GM12878 (cell line): ENCODE measurements around the gene PSG2. TPM values are rescaled to one million over a fixed set of nuclear protein-coding genes. Genes with fewer than 3 reads are reported as not detected.
A peak's percentile ranks its signal among the peaks of the same experiment; 100 is the strongest.
"Not testable (repeated sequence)": the region's sequence is repeated elsewhere in the genome, so short reads cannot be mapped to it uniquely, and the experiment has no call there.

ENCODE experiments used
- ATAC-seq: fragments of 200-7000 bp; cut with Tn5 transposase; 3 replicates; pipeline ENCODE4 v1.9.1; 2020; ENCODE audit warnings: mild to moderate bottlenecking, moderate library complexity
- BruUV-seq: library from RNA; stranded (reverse); fragments of 400-500 nt; replicated peaks from 2 replicates; lab custom pipeline; 2021; lab: Mats Ljungman, UMichigan
- CTCF ChIA-PET: fragments of 300-600 bp; sonication (Branson Sonifier 250); formaldehyde crosslinking; extraction: SDS; loops from one replicate; lab custom pipeline; 2021; ENCODE audit warnings: inconsistent platforms; lab: Yijun Ruan, JAX
- POLR2A ChIA-PET: fragments of 350-600 bp; formaldehyde crosslinking; extraction: SDS; loops from one replicate; lab custom pipeline; 2021; ENCODE audit warnings: inconsistent platforms; lab: Charles Lee
- RAD21 ChIA-PET: fragments of 300-600 bp; sonication (Branson Sonifier 250); formaldehyde crosslinking; loops from one replicate; lab custom pipeline; 2023; ENCODE audit warnings: antibody characterized with exemption; ENCODE audit not compliant: unreplicated experiment; lab: Charles Lee
- SMC1A ChIA-PET: fragments of 300-600 bp; sonication (Branson Sonifier 250); formaldehyde crosslinking; loops from one replicate; lab custom pipeline; 2023; ENCODE audit not compliant: unreplicated experiment, uncharacterized antibody; lab: Charles Lee
- DNase-seq: peaks from one replicate; pipeline ENCODE4 v3.0.0-alpha.2; 2011; ENCODE audit warnings: low read depth, low spot score
- FAIRE-seq: peaks from 3 replicates; lab custom pipeline; 2011; peaks lifted over from hg19 to GRCh38; lab: Jason Lieb, UNC
- H2AFZ ChIP-seq: 2 replicates; pipeline ENCODE4 v1.6.0; 2011; ENCODE audit warnings: low read depth, low read length, control low read depth; ENCODE audit not compliant: control insufficient read depth
- H3K27ac ChIP-seq: 2 replicates; pipeline ENCODE4 v1.5.1; 2011; ENCODE audit warnings: control low read depth; ENCODE audit not compliant: control insufficient read depth, insufficient read depth
- H3K27me3 ChIP-seq, 2 experiments: replicated peaks in 1 of 2; 2 replicates each; pipeline versions ENCODE4 v1.6.0 to v1.6.1; 2011; ENCODE audit warnings: low read length in 1 of 2; ENCODE audit not compliant: control insufficient read depth in 2 of 2, insufficient read depth in 2 of 2
- H3K36me3 ChIP-seq, 2 experiments: 2 replicates each; pipeline ENCODE4 v1.5.1; 2011; ENCODE audit warnings: low read length in 1 of 2; ENCODE audit not compliant: control insufficient read depth in 2 of 2, insufficient read depth in 2 of 2
- H3K4me1 ChIP-seq: 2 replicates; pipeline ENCODE4 v1.6.1; 2011; ENCODE audit warnings: mild to moderate bottlenecking, low read length, moderate library complexity, mixed read lengths; ENCODE audit not compliant: control insufficient read depth, insufficient read depth
- H3K4me2 ChIP-seq: 2 replicates; pipeline ENCODE4 v1.6.0; 2011; ENCODE audit warnings: control low read depth; ENCODE audit not compliant: control insufficient read depth, insufficient read depth
- H3K4me3 ChIP-seq: fragments of 200-600 bp; sonication (generic); 2 replicates; pipeline ENCODE4 v1.5.1; 2016
- H3K79me2 ChIP-seq: 2 replicates; pipeline ENCODE4 v1.6.0; 2011; ENCODE audit warnings: low read length; ENCODE audit not compliant: control insufficient read depth, insufficient read depth
- H3K9ac ChIP-seq: 2 replicates; pipeline ENCODE4 v1.8.0; 2011; ENCODE audit warnings: low read length, control low read depth, mixed read lengths; ENCODE audit not compliant: control insufficient read depth, insufficient read depth
- H3K9me3 ChIP-seq: replicated peaks from 3 replicates; pipeline ENCODE4 v1.5.1; 2011; ENCODE audit warnings: mild to moderate bottlenecking, low read length; ENCODE audit not compliant: control insufficient read depth, insufficient read depth
- H4K20me1 ChIP-seq: 2 replicates; pipeline ENCODE4 v1.6.0; 2011; ENCODE audit not compliant: control insufficient read depth, insufficient read depth
- RAD21 ChIP-seq: IDR thresholded peaks from 2 replicates; pipeline ENCODE4 v1.6.1; 2011; ENCODE audit warnings: mild to moderate bottlenecking, low read depth, low read length, moderate library complexity; ENCODE audit not compliant: insufficient read depth
- WGBS: methylation state at CpG from one replicate; pipeline ENCODE4 v1.1.6; 2016; ENCODE audit warnings: low lambda C conversion rate; ENCODE audit not compliant: insufficient replicate concordance, insufficient coverage; ENCODE audit errors: missing lambda C conversion rate; 5-methylcytosine and 5-hydroxymethylcytosine counted together
- in situ Hi-C: fragments of 300-500 bp; cut with MboI; formaldehyde crosslinking; loops from 9 replicates; pipeline ENCODE4 v1.14.3; 2018; ENCODE audit warnings: mixed read lengths
- intact Hi-C: fragments of 100-400 bp; cut with micrococcal nuclease; formaldehyde crosslinking; loops from one replicate; pipeline ENCODE4 v1.14.2; 2022; ENCODE audit not compliant: unreplicated experiment
- polyA plus RNA-seq, 11 experiments: library from polyadenylated mRNA; depleted of rRNA in 4 of 11; unstranded in 6 of 11; stranded (reverse) in 5 of 11; fragments of >200 nt; fragmentation: Nextera tagmentation in 4 of 11; fragmentation: Illumina TruSeq in 1 of 11; extraction: Ambion mirVana in 4 of 11; extraction: Trizol in 1 of 11; gene quantifications; 1 replicate in 1 of 11; 2 replicates in 10 of 11; pipeline versions ENCODE4 v1.2.1 to v1.2.3, GENCODE V29; 2011 to 2016; ENCODE audit warnings: inconsistent platforms in 2 of 11, missing spikeins in 2 of 11, low read depth in 1 of 11
- total RNA-seq, 4 experiments: library from RNA; depleted of rRNA in 3 of 4; stranded (reverse); fragments of >200 nt in 3 of 4; fragmentation: Illumina TruSeq in 1 of 4; extraction: Trizol in 1 of 4; gene quantifications; 2 replicates each; pipeline versions ENCODE4 v1.2.1 to v1.2.3, GENCODE V29; 2013 to 2021
- TF ChIP-seq, protein P1 (sequence below), 3 experiments: IDR thresholded peaks in 2 of 3; conservative IDR thresholded peaks in 1 of 3; 2 replicates each; pipeline ENCODE4 v1.5.1; 2011; ENCODE audit warnings: low read depth in 3 of 3, low read length in 3 of 3, mild to moderate bottlenecking in 3 of 3, control low read depth in 2 of 3, moderate library complexity in 2 of 3, inconsistent platforms in 1 of 3, mixed read lengths in 1 of 3; ENCODE audit not compliant: control insufficient read depth in 2 of 3, insufficient read depth in 1 of 3; ENCODE audit errors: extremely low read depth in 1 of 3

PSG2 gene
- total and polyA plus RNA-seq, 10 of the 15 experiments (the other 5 are each of a cell fraction or from before 2014, with no cell fraction given): not detected

DNA sequence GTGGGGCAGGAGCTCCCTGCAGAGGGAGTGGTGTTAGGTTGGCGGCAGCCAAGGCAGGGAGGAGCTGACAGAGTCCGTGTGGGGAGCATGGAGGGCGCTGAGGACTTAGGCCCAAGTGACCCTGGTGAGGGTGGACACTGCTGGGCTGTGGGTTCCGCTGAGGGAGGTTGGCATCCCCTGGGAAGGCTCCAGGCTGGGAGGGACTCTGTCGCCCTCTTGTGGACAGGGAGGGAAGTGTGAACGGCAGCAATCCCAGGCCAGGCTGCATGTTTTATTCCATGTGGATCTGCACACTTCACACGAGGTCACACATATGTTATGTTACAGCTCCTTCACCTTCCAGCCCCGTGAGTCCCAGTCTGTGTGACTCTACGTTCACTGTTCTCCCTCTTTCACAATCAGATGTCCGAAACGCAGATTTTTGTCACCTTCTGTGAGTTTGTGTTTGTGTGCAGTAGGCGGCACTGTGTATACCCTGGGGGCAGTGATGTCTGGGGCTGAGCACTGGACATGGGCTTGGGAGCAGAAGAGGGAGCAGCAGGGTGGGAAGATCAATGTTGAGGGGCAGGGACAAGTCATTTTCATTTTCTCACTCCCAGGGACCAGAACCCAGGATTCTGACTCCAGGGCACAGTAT, 1.8 kb upstream of the PSG2 start:
- H3K36me3 ChIP-seq, SMC1A ChIA-PET, H4K20me1 ChIP-seq, H2AFZ ChIP-seq, H3K4me1 ChIP-seq, ATAC-seq, FAIRE-seq, H3K9ac ChIP-seq, H3K4me3 ChIP-seq, RAD21 ChIA-PET, H3K9me3 ChIP-seq, H3K27ac ChIP-seq, H3K4me2 ChIP-seq, in situ Hi-C loops, H3K79me2 ChIP-seq, BruUV-seq, DNase-seq, POLR2A ChIA-PET, H3K27me3 ChIP-seq: not testable (repeated sequence)
- CTCF ChIA-PET: interaction anchor here (0.6 to 1.0 kb wide), 2 partner anchors 152 to 1345 kb away, joined by 3 read pairs; no protein-coding TSS in a partner anchor
- TF ChIP-seq, protein P1, sequence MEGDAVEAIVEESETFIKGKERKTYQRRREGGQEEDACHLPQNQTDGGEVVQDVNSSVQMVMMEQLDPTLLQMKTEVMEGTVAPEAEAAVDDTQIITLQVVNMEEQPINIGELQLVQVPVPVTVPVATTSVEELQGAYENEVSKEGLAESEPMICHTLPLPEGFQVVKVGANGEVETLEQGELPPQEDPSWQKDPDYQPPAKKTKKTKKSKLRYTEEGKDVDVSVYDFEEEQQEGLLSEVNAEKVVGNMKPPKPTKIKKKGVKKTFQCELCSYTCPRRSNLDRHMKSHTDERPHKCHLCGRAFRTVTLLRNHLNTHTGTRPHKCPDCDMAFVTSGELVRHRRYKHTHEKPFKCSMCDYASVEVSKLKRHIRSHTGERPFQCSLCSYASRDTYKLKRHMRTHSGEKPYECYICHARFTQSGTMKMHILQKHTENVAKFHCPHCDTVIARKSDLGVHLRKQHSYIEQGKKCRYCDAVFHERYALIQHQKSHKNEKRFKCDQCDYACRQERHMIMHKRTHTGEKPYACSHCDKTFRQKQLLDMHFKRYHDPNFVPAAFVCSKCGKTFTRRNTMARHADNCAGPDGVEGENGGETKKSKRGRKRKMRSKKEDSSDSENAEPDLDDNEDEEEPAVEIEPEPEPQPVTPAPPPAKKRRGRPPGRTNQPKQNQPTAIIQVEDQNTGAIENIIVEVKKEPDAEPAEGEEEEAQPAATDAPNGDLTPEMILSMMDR (IDR thresholded peaks at IDR 0.05 in 2 of 3, conservative IDR thresholded peaks at IDR 0.05 in 1 of 3; ENCODE audit: control insufficient read depth in 2 of 3, extremely low read depth in 1 of 3, insufficient read depth in 1 of 3, low read depth in 3 of 3, low read length in 3 of 3): peak; percentile 21 to 49 (median 33); a peak in 5 of 6 replicates
- 0 out of 2 replicates have a peak, but pooled peaks have one; percentile 11 for TF ChIP-seq RAD21
- intact Hi-C loops: loop anchor here (10.0 kb wide), 1 partner anchor 150 kb away; the partner anchor contains the start of gene PSG7
- WGBS: 25% methylated on average over 12 of the region's 12 CpGs

DNA sequence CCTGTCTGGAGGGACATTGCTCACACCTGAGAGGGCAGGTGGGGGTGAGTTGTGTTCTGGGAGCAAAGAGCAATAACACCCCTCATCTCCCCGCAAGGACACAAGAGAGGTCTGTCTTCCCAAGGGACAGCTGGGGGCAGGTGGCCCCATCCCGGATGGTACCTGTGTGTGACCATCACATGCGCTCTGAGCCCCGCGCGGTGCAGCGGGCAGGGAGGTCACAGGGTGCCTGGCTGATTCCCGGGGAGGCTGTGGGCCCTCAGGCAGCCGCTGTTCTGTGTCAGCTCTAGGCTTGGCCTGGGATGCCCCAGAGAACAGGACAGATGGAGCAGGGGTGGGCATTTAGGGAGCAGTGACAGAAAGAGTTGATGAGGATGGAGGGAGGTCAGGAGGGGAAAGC, 1.2 kb upstream of the PSG2 start:
- H2AFZ ChIP-seq, H3K4me2 ChIP-seq, H4K20me1 ChIP-seq, DNase-seq, H3K27ac ChIP-seq, POLR2A ChIA-PET, H3K4me1 ChIP-seq, H3K4me3 ChIP-seq, ATAC-seq, FAIRE-seq, H3K36me3 ChIP-seq, H3K9ac ChIP-seq, H3K27me3 ChIP-seq, RAD21 ChIA-PET, in situ Hi-C loops, H3K79me2 ChIP-seq, H3K9me3 ChIP-seq, SMC1A ChIA-PET, BruUV-seq: not testable (repeated sequence)
- WGBS: 71% methylated on average over 9 of the region's 9 CpGs
- CTCF ChIA-PET: interaction anchor here (0.6 to 1.0 kb wide), 2 partner anchors 152 to 1344 kb away, joined by 3 read pairs; no protein-coding TSS in a partner anchor
- intact Hi-C loops: loop anchor here (10.0 kb wide), 1 partner anchor 149 kb away; the partner anchor contains the start of gene PSG7
